NCI-H1048 (cell line): Measurements from ENCODE around the gene TUNAR.

Experiments used
- DNase-seq: peaks from one replicate; lab custom pipeline; 2025; lab: John Stamatoyannopoulos, UW

TUNAR gene

DNA sequence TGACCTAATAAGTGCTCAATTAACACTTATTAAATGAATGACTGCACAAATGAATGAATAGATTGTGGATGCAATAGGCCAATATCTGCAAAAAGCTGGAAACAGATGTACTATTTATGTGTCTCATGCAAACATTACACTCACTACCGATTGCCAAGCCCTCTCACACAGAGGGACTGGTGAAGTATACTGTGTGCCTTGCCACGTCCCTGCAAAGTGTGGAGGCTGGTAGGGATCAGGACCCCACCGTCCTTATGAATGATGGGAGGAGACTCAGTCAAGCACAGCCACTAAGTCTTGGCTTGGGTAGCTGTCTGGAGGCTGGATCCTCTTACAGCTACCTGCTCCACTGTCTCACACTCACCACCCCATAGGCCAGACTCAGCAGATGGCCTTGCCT, 3.9 kb upstream of the TUNAR start:
- no peak for DNase-seq

DNA sequence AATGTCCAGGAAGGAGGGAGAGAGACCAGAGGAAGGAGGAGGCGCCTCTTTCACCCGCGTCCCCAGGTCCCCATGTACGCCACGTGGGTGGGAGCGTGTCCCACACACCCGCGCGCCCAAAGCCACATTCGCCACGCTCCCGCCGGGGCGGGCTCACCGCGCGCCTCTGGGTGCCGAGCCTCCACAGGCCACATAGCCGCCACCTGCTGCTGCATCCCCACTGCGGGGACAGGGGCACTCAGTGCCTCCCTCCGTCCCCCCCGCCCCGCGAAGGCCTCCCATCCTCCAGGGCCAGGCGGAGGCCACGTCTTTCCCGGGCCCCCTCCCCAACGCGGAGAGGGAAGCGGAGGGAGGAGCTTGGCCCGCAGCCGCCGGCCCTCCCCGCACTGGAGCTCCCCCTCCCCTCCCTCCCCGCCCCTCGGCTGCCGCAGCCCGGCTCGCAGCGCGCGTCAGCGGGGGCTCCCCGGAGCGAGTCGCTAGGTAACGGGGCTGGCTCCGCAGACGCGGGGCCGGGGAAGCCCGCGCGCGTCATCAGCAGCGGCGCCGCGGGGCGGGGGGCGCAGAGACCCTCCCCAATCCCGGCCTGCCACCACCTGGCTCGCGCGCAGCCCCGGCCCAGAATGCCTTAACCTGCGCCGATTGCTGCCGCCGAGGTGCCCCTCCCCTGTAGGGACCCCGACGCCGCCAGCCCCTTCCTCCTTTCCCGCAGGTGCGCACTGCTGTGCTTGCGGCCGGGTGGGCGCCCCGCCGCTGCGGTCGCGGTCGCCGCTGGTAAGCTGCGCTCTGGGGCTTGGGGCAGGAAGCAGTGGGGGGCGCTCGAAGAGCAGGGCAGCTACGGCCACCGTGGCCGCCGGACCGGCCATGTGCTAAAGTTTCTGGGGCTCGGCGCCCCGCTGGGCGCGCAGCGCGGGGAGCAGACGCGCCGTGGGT, 536 bp upstream of the TUNAR start:
- no peak for DNase-seq

DNA sequence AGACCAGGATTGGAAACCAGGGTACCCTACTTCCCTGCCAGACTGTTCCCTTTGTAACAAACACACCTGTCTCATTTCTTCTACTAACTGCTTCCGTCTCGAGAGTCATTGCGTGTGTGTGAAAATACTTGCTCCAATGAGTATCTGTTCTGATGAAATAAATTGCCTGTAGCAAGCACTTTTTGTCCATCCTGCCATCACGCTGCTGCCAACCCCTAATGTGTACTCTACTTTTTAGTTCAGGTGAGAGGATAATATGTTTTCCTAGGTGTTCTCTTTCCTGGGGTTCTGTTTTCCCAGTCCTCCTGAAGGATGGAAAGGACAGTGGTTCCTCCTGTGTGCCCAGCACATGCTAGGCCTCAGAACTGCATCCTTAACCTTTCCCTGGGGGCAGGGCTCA, 1.0 kb downstream of the TUNAR start:
- DNase-seq, result no peak

DNA sequence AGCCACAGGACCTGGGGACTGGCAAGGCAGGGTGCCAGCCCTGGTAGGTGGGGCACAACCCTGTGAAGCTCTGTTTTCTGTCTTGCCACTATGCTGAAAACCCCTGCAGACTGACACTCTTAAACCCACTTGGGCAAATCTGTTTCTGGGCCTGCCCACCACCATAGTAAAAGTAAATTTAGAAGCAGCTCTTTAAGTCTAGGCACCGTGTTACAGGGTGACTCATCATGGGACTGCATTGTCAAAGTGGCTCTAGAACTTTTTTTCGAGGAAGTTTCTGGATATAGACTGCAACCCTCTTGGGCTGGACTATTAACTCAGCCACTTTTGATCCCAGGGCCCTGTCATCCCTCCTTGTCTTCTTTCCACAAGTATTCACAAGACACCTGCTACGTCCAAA, 7.7 kb downstream of the TUNAR start:
- no peak for DNase-seq

DNA sequence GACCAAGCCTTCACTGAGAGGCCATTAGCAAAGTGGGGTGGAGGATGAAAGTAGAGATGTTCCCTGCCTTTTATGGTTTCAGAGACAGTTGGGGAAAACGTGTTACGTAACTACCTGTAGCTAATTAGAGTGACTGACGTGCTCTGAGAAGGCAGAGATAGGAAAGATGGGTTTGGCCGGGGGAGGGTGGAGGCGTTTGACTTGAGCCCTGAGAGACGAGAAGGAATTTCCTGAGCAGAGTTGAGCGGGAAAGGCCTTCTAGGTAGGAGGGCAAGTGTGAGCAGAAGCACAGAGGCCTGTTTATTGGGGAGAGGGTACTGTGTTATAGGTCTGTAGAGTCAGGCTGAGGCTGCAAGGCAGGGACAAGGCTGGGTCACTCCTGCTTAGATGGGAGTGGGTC, 8.6 kb downstream of the TUNAR start:
- no peak for DNase-seq

GRCh38 chr14:95885866-95886265, 9.2 kb downstream of the TUNAR start:
- DNase-seq, result no peak

DNA sequence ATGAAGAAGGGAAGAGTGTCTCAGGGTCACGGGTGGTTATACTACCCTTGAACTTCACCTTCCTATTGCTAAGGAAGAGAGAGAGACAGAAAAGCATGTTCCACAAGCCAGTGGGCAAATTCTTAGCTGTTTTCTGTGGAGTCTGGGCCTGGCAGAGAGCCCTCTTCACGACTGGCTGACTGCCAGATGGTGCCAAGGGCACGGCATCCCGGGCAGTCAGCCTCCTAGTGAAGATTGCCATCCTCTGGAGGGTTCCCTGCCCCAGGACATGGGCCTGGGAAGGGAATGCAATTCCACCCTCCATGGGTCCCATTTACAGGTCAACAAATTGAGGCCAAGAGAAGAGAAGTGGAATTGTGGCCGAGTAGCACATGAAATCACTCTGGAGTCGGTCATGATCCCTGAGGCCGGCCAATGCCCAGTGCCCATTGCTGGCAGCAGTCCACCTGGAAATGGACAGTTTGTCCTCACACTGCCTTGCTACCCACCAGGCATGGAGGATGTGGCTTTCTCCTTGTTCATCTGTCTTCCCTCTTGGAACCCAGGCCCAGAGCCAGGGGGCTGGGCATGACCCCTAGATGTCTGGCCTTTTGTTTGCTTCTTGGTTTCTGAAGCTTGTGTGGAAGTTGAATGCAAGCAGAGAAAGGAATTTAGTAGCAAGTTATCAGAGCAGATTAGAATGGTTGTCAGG, 9.9 kb downstream of the TUNAR start:
- DNase-seq, result no peak

GRCh38 chr14:95887351-95887750, 10.7 kb downstream of the TUNAR start:
- DNase-seq, result no peak

GRCh38 chr14:95889236-95889979, 12.8 kb downstream of the TUNAR start:
- no peak for DNase-seq

DNA sequence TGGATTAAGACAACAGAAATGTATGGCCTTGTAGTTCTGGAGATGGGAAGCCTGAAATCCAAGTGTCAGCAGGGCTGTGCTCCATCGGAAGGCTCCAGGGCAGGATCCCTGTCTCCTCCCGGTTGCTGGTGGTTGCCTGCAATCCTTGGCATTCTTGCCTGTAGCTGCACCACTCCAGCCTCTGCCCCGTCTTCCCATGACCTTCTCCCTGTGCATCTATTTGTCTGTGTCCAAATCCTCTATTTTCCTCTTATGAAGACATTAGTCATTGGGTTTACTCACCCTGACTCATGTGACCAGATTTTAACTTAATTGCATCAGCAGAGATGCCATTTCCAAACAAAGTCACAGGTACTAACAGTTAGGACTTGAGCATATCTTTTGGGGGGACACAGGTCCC, 15.1 kb downstream of the TUNAR start:
- DNase-seq, result no peak

GRCh38 chr14:95892142-95892541, 15.5 kb downstream of the TUNAR start:
- DNase-seq, result no peak

DNA sequence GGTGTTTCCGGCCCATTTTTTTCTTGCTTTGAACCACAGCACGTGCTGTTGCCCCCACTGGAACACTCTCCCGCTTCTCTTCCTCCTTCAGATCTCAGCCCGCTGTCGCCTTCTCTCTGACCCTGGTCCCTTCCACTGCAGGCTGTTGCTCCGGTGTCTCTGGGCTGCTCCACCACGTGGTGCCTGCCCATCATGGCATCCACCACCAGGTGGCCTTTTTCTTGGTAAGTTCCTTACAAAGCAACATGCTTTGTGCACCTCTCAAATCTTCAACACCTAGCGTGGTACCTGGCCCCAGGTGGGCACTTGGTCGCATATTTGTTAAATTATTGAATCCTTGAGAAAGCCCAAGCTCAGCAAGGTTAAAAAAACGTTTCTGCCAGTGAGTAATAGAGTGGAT, 19.1 kb downstream of the TUNAR start:
- no peak for DNase-seq

- DNase-seq, result no peak
These were observed 20.0 kb downstream of the TUNAR start for GRCh38 chr14:95896498-95897135.

DNA sequence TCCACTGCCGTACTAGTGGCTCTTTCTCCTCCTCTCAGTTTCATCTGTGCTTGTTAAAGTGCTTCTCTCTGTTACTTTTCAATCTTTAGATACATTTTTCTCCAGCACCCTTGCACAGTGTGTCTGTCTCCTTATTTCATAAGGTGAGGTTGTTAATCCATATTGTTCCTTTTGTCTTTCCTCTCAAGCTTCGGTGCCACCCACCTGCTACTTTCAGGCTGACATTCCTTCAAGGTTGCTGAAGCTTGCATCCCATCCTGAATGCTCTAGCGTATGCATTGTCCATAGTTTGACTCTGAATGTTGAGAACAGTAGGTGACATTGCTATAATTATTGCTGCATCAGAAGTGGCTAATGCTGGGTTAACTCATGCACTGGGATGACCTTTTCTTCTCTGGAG, 20.6 kb downstream of the TUNAR start:
- no peak for DNase-seq

GRCh38 chr14:95901054-95901453, 24.4 kb downstream of the TUNAR start:
- no peak for DNase-seq

GRCh38 chr14:95902273-95902826, 25.7 kb downstream of the TUNAR start:
- DNase-seq, result no peak

GRCh38 chr14:95903165-95903564, 26.5 kb downstream of the TUNAR start:
- DNase-seq, result no peak

- DNase-seq, result no peak
These were observed 27.0 kb downstream of the TUNAR start for GRCh38 chr14:95903616-95904107.

DNA sequence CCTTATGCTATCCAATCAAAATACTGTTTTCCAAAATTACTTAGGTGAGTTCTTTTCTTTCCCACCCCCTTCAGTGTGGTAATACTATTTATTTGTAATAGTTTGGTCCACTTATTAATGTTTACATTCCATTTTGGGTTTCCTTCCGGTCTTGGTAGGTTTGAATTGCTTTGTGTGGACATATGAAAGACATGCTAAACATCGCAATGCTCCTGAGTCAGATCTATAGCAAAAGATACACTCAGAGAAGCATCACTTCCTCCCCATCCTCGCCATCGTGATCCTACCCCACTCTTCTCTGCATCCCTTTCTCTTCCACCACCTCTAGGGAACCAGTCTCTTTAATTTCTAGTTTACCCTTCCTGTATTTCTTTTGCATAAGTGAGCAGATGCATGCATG, 30.0 kb downstream of the TUNAR start:
- no peak for DNase-seq

DNA sequence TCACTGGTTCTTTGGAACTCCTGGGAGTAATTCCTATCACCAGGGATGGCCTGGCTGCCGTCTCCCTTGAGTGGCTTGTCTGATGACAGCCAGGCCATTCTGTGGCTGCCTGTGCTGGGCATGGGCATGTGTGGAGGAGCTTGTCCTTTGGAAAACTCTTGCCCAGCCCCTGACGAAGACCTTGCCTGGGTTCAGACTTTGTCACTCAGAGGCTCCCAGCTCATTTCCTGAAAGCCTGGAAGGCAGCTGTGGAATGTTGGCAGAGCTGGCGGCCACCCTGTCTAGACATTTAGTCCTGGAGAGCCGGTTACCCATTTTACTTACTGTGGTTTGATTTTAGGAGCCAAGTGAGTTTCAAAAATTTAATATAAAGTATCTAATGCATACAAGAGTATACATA, 34.0 kb downstream of the TUNAR start:
- DNase-seq, result no peak

GRCh38 chr14:95911456-95911855, 34.8 kb downstream of the TUNAR start:
- DNase-seq, result no peak

- no peak for DNase-seq
These were observed 38.7 kb downstream of the TUNAR start for GRCh38 chr14:95915330-95915729.
